HL-60 (cell line): ENCODE measurements around the gene MMRN1.

Experiments used
- DNase-seq, 2 experiments: peaks; one replicate each; pipeline ENCODE4 v3.0.0-alpha.2; 2010 to 2020; ENCODE audit warnings: low read depth in 1 of 2, low spot score in 1 of 2
- H3K27ac ChIP-seq: fragments of 250-450 bp; sonication (Bioruptor Pico); replicated peaks from 2 replicates; pipeline ENCODE4 v1.5.1; 2020; ENCODE audit warnings: mild to moderate bottlenecking, moderate library complexity
- H3K27me3 ChIP-seq: fragments of 250-450 bp; sonication (Bioruptor Pico); 2 replicates; pipeline ENCODE4 v1.5.1; 2021; ENCODE audit warnings: mild to moderate bottlenecking, moderate library complexity; ENCODE audit not compliant: insufficient read depth, poor library complexity, severe bottlenecking
- H3K4me3 ChIP-seq: replicated peaks from 2 replicates; pipeline ENCODE4 v1.5.1; 2011; ENCODE audit warnings: mild to moderate bottlenecking, control low read depth, low read length; ENCODE audit not compliant: insufficient read depth
- GABPA ChIP-seq: IDR thresholded peaks from 2 replicates; pipeline ENCODE4 v1.6.1; 2012; ENCODE audit warnings: low read depth
- POLR2AphosphoS5 ChIP-seq: IDR thresholded peaks from 2 replicates; pipeline ENCODE4 v1.6.1; 2012; ENCODE audit warnings: low read depth
- SPI1 ChIP-seq: IDR thresholded peaks from 2 replicates; pipeline ENCODE4 v1.6.1; 2012; ENCODE audit warnings: low read depth, mild to moderate bottlenecking, borderline replicate concordance
- TF ChIP-seq, protein P1 (sequence below): IDR thresholded peaks from 2 replicates; pipeline ENCODE4 v1.6.1; 2012; ENCODE audit warnings: low read depth; ENCODE audit not compliant: insufficient replicate concordance
- TF ChIP-seq, protein P2 (sequence below): IDR thresholded peaks from one replicate; pipeline ENCODE4 v1.5.1; 2011; ENCODE audit warnings: low read length, control low read depth, inconsistent platforms; ENCODE audit not compliant: insufficient read depth

The MMRN1 gene

DNA sequence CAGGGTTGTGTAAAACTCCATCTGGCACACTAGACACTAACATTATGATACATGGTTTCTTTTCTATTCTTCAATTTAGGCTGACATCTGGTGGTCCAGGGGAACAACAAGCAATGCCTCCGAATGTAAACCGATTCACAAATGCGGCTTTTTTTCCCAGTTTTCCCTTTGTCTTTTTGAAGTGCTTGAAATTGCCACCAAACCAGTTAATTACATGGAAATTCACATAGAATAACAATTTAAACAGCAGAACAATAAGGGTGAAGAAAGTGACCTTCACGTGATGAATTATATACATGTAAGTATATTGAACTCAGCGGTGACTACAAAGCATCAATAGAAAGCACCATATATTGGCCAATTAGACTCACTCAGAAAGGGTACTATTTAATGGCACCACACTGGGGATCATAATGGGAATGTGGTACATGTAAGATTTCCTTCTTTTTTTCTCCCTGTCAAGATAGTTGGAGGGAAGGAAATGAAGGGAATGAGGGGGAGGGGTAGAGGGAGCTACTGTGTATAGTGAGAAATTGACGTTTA is 103.9 kb downstream of the MMRN1 start:
- Histone ChIP-seq H3K4me3 (no peak overlapping the region), H3K27me3 (no peaks in the 10 kb centered on the region), H3K27ac (no peak overlapping the region)
- TF ChIP-seq SPI1 (no peak), GABPA (no peak), POLR2AphosphoS5 (no peak)
- TF ChIP-seq, protein P1, sequence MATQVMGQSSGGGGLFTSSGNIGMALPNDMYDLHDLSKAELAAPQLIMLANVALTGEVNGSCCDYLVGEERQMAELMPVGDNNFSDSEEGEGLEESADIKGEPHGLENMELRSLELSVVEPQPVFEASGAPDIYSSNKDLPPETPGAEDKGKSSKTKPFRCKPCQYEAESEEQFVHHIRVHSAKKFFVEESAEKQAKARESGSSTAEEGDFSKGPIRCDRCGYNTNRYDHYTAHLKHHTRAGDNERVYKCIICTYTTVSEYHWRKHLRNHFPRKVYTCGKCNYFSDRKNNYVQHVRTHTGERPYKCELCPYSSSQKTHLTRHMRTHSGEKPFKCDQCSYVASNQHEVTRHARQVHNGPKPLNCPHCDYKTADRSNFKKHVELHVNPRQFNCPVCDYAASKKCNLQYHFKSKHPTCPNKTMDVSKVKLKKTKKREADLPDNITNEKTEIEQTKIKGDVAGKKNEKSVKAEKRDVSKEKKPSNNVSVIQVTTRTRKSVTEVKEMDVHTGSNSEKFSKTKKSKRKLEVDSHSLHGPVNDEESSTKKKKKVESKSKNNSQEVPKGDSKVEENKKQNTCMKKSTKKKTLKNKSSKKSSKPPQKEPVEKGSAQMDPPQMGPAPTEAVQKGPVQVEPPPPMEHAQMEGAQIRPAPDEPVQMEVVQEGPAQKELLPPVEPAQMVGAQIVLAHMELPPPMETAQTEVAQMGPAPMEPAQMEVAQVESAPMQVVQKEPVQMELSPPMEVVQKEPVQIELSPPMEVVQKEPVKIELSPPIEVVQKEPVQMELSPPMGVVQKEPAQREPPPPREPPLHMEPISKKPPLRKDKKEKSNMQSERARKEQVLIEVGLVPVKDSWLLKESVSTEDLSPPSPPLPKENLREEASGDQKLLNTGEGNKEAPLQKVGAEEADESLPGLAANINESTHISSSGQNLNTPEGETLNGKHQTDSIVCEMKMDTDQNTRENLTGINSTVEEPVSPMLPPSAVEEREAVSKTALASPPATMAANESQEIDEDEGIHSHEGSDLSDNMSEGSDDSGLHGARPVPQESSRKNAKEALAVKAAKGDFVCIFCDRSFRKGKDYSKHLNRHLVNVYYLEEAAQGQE, result no peak
- TF ChIP-seq, protein P2, sequence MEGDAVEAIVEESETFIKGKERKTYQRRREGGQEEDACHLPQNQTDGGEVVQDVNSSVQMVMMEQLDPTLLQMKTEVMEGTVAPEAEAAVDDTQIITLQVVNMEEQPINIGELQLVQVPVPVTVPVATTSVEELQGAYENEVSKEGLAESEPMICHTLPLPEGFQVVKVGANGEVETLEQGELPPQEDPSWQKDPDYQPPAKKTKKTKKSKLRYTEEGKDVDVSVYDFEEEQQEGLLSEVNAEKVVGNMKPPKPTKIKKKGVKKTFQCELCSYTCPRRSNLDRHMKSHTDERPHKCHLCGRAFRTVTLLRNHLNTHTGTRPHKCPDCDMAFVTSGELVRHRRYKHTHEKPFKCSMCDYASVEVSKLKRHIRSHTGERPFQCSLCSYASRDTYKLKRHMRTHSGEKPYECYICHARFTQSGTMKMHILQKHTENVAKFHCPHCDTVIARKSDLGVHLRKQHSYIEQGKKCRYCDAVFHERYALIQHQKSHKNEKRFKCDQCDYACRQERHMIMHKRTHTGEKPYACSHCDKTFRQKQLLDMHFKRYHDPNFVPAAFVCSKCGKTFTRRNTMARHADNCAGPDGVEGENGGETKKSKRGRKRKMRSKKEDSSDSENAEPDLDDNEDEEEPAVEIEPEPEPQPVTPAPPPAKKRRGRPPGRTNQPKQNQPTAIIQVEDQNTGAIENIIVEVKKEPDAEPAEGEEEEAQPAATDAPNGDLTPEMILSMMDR, result no peak
- DNase-seq, result no peak

DNA sequence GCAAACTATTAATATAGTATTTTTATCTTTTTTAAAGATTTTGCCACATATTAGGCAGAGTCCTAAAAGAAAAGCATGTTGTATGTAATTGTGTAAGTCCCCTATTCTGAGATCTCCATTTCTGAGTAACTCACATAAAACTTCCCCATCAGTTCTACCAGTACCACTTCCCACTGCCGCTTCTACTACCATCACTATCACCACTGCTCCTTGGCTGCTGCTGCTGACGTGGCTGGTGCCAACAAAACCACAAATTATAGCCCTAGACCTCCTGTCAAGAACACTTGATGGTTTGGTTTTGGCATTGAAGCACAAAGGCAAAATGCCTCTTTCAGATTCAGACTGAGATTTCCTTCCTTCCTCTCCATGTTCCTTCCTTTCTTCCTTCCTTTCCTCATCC is 106.4 kb downstream of the MMRN1 start:
- no peaks in the 10 kb centered on the region for H3K27me3 ChIP-seq
- no peak for DNase-seq
- TF ChIP-seq, protein P2, result no peak
- no peak for TF ChIP-seq POLR2AphosphoS5
- no peak for TF ChIP-seq SPI1
- TF ChIP-seq, protein P1, result no peak
- TF ChIP-seq GABPA, result no peak
- no peak overlapping the region for H3K4me3 ChIP-seq
- H3K27ac ChIP-seq, result no peak overlapping the region

DNA sequence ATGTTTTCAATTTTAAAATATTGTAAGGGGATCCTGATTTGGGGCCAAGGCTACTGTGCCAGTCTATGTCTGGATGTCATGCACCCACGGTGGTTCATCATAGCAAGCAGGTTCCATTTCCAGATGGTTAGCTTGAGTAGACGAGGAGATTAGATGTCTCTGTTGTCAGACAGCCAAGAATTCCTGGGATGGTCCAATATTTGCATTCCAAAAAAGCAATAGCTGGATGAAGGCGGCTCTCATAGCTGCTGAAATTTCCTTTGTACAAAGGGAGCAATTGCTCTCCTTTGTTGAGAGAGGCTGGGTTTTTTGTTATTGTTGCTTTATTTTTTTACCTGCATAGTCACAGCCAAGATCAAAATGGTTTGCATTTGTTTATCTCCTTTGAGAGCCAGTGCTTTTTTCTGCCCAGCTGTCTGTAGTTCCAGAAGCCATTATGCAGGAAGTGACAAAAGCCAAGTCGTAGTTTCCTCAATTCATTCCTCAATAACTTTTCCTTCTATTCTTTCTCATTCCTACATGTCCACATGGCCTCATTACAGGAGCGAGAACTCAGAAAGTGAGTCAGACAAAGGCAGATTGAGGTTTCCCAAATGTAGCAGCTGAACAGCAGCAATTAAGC is 107.9 kb downstream of the MMRN1 start:
- TF ChIP-seq, protein P2, result no peak
- TF ChIP-seq POLR2AphosphoS5, result no peak
- Histone ChIP-seq H3K27me3 (no peaks in the 10 kb centered on the region), H3K4me3 (no peak overlapping the region), H3K27ac (no peak overlapping the region)
- no peak for DNase-seq
